Left ventricle myocardium inferior (tissue), 1 donor: Measurements from ENCODE around the gene OR5D18. TPM values are rescaled to one million over a fixed set of nuclear protein-coding genes. Genes with fewer than 3 reads are reported as not detected.

Source experiments
- DNase-seq: peaks from one replicate; pipeline ENCODE4 v3.0.0-alpha.2; 2020
- H3K27ac ChIP-seq: fragments of 200-600 bp; replicated peaks from 2 replicates; pipeline ENCODE4 v1.8.0; 2021
- H3K27me3 ChIP-seq: fragments of 200-600 bp; 2 replicates; pipeline ENCODE4 v1.8.0; 2021; ENCODE audit warnings: low read depth
- H3K36me3 ChIP-seq: fragments of 200-600 bp; 2 replicates; pipeline ENCODE4 v1.8.0; 2021
- H3K4me1 ChIP-seq: fragments of 200-600 bp; 2 replicates; pipeline ENCODE4 v1.8.0; 2021
- H3K4me3 ChIP-seq: fragments of 200-600 bp; 2 replicates; pipeline ENCODE4 v1.8.0; 2021; ENCODE audit warnings: mild to moderate bottlenecking, moderate library complexity
- H3K9me3 ChIP-seq: fragments of 200-600 bp; replicated peaks from 2 replicates; pipeline ENCODE4 v1.8.0; 2021
- intact Hi-C: fragments of 100-400 bp; cut with micrococcal nuclease; formaldehyde crosslinking; loops from one replicate; pipeline ENCODE4 v1.11.0; 2022
- total RNA-seq: library from RNA; stranded (reverse); fragmentation: NEBNext Ultra II Directional; extraction: Animal tissue kit (Norgen Biotek cat#: 25700); gene quantifications from one replicate; pipeline ENCODE4 v1.2.1, GENCODE V29; 2021
- TF ChIP-seq, protein P1 (sequence below): fragments of 200-600 bp; IDR thresholded peaks from 2 replicates; pipeline ENCODE4 v1.8.0; 2021; ENCODE audit warnings: antibody characterized with exemption, mild to moderate bottlenecking, borderline replicate concordance
- donor health status: DM: no; HTN: yes; CAD: no; lungs with severe emphysema.

The OR5D18 gene
- total RNA-seq, 1 donor from 2014 or later, result not detected

GRCh38 chr11:55806248-55806647, 13.2 kb upstream of the OR5D18 start:
- Histone ChIP-seq H3K27ac (no peak overlapping the region), H3K27me3 (no peaks in the 10 kb centered on the region), H3K4me3 (no peak overlapping the region), H3K9me3 (peaks cover 34% of the 10 kb centered on the region), H3K36me3 (no peaks in the 10 kb centered on the region), H3K4me1 (no peaks in the 10 kb centered on the region)
- TF ChIP-seq, protein P1, sequence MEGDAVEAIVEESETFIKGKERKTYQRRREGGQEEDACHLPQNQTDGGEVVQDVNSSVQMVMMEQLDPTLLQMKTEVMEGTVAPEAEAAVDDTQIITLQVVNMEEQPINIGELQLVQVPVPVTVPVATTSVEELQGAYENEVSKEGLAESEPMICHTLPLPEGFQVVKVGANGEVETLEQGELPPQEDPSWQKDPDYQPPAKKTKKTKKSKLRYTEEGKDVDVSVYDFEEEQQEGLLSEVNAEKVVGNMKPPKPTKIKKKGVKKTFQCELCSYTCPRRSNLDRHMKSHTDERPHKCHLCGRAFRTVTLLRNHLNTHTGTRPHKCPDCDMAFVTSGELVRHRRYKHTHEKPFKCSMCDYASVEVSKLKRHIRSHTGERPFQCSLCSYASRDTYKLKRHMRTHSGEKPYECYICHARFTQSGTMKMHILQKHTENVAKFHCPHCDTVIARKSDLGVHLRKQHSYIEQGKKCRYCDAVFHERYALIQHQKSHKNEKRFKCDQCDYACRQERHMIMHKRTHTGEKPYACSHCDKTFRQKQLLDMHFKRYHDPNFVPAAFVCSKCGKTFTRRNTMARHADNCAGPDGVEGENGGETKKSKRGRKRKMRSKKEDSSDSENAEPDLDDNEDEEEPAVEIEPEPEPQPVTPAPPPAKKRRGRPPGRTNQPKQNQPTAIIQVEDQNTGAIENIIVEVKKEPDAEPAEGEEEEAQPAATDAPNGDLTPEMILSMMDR, result no peak
- DNase-seq, result no peak
- intact Hi-C loops, result no loop called here

DNA sequence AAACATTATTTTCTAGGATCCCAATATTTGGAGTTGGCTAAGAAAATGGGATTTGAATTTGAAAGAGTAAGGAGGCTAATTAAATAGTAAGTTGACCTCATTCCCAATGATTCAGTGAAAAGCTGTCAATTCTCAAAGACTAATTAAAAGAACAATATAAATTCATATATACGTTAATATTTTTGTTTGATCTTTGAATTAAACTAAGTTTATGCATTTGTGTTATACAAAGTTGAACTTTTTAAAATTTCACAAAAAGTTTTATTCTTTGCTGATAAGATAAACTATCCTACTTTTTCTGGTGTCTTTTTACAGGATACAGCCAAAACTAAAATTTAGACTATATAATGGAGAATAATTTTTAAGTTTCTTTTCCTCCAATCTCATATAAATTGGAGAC, 8.4 kb upstream of the OR5D18 start, which contains the start of gene OR5L1:
TSS of gene OR5L1 (plus strand) at position 301 of the 400 bp plus-strand sequence. CDS start 100 bp downstream, outside the sequence.
- intact Hi-C loops, result no loop called here
- Histone ChIP-seq H3K36me3 (no peaks in the 10 kb centered on the region), H3K9me3 (peaks cover 20% of the 10 kb centered on the region), H3K4me1 (no peaks in the 10 kb centered on the region), H3K4me3 (no peak within 1 kb of the TSS), H3K27ac (no peak within 1 kb of the TSS), H3K27me3 (no peaks in the 10 kb centered on the region)
- TF ChIP-seq, protein P1, result no peak
- DNase-seq, result no peak

GRCh38 chr11:55826919-55827318, 7.5 kb downstream of the OR5D18 start, which contains the start of gene OR5L2:
TSS of gene OR5L2 (plus strand) at chr11:55827219. CDS start at chr11:55827219, 0 bp downstream.
- Histone ChIP-seq H3K36me3 (no peaks in the 10 kb centered on the region), H3K27ac (no peak within 1 kb of the TSS), H3K4me3 (no peak within 1 kb of the TSS), H3K27me3 (no peaks in the 10 kb centered on the region), H3K9me3 (no peaks in the 10 kb centered on the region), H3K4me1 (no peaks in the 10 kb centered on the region)
- intact Hi-C loops, result no loop called here
- TF ChIP-seq, protein P1, result no peak
- DNase-seq, result no peak

- TF ChIP-seq, protein P1, result no peak
- Histone ChIP-seq H3K36me3 (no peaks in the 10 kb centered on the region), H3K27ac (no peak within 1 kb of the TSS), H3K4me1 (no peaks in the 10 kb centered on the region), H3K9me3 (peaks cover 15% of the 10 kb centered on the region), H3K27me3 (no peaks in the 10 kb centered on the region), H3K4me3 (no peak within 1 kb of the TSS)
- intact Hi-C loops, result no loop called here
- no peak for DNase-seq
These were observed 19.0 kb downstream of the OR5D18 start, which contains the start of gene OR5D16 for GRCh38 chr11:55838452-55838851. TSS of gene OR5D16 (plus strand) at chr11:55838752. CDS start at chr11:55838752, 0 bp downstream.

DNA sequence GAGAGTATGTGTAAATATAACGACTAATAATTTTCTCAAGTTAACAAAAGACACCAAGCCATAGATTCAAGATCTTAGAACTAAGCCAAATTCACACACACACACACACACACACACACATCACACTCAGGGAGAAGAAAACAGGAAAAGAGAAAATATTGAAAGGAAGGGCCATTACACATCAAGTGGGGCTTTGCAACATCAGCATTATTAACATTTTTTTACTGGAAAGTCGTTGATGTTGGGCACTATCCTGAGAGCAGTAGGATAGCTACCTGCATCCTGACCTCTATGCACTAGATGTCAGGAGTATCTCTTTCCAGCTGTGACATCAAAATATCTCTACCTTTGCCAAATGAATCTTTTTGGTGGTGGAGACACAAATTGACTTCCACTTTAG, 28.0 kb downstream of the OR5D18 start:
- no peaks in the 10 kb centered on the region for H3K36me3 ChIP-seq
- intact Hi-C loops, result no loop called here
- no peaks in the 10 kb centered on the region for H3K27me3 ChIP-seq
- no peak for DNase-seq
- H3K27ac ChIP-seq, result no peak overlapping the region
- H3K4me1 ChIP-seq, result no peaks in the 10 kb centered on the region
- TF ChIP-seq, protein P1, result no peak
- H3K4me3 ChIP-seq, result no peak overlapping the region
- H3K9me3 ChIP-seq, result peaks cover 6% of the 10 kb centered on the region
